Umbilical cord (tissue), 2 donors: ENCODE results near the gene ZNRF1. TPM values are rescaled to one million over a fixed set of nuclear protein-coding genes. Genes with fewer than 3 reads are reported as not detected.
"Not testable (repeated sequence)": the region's sequence is repeated elsewhere in the genome, so short reads cannot be mapped to it uniquely, and the experiment has no call there.

Source experiments
- DNase-seq: peaks from one replicate; pipeline ENCODE4 v3.0.0-alpha.2; 2015; ENCODE audit warnings: low spot score
- total RNA-seq: library from RNA; depleted of rRNA; stranded (reverse); fragments of >200 nt; gene quantifications from one replicate; pipeline ENCODE4 v1.2.3, GENCODE V29; 2014; ENCODE audit warnings: low replicate concordance; ENCODE audit not compliant: insufficient read depth

ZNRF1 gene
- total RNA-seq, 1 donor from 2014 or later = 9.9 TPM

DNA sequence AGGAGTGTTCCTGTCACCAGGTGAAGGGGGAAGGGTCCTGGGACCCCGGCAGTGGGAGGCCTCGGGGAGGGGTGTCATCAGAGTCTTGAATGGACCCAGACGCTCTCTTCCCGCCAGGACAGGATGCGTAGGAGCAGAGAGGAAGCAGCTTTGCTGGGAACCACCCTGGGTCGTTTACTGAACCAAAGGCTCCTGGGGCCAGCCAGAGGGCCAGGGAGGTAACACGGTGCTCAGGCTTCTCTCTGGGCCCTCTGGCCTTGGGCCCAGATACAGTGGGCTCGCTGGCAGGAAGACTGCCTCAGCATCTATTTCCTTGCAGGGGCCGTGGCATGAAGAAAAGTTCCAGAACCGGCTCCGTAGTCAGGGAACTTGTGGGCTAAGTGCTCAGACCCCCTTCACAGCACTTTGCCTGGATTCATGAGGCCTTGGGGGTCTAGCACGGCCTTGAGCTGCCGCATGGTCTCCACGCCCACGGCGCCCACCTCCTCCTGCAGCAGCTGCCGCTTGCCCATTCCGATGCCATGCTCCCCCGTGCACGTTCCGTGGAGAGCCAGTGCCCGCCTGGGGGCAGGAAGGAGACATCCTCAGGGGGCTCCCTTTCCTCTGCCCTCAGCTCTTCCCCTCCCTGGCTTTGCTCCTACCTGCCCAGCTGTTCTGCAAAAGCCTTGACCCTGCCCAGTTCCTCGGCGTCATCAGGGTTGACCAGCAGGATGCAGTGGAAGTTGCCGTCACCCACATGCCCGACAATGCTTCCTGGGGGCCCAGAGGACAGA, 113.3 kb downstream of the ZNRF1 start:
- peak; percentile 10 for DNase-seq

DNA sequence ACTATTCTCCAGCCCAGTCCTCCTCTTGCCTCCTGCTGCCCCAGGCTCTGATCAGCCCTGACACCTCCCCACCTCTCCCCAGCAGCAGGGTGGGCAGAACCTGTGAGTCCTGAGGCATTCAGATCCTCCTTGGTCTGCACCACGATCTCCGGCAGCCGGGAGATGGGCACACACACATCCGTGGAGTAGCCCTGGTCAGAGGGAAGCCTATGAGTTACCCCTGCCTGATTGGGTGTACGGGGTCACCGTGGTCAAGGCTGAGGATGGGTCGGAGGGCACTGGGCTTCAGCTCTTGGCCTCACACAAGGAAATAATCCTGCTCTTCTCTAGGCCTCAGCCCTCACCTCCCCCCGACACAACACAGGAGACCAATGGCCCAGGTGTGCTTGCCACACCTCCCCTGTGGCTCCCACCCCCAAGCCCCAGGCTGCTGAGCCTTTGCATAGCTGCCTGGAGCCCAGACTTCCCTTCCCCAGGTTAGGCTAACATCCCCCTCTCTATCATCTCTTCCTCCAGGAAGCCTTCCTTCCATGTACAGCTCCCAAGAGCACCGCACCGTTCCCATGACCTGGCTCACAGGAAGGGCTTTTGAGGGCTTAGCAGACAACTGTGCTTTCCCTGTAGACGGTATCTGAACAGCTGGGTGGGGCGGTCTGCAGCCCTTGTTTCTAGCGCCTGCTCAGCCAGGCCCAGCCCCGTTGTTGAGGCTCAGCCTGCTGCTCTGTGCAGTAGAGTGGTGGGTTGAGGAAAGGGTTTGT, 114.1 kb downstream of the ZNRF1 start:
- peak; percentile 26 for DNase-seq

DNA sequence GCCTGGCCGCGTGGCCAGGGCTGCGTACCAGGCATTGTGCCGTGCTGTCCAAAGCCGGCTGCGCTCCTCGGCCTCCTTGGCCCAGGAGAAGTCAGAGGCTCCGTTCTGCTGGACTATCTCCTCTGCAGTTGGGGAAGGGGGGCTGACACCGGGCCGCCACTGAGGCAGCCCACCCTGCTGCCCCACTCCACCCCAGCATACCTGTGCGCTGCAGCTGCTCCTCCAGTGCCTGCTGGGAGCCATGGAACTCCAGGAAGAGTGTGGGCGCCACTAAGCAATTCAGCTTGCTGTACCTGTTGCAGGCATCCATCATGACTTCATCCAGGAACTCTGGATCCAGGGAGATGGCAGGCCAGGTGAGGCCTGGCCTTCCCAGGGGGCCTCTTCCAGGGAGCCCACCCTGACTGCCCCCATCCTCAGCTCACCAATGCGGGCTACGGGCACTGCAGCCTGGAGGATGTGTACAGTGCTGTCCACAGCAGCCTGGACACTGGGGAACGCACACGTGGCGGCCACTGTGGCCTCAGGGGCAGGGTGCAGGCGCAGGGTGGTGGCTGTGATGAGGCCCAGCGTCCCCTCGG, 114.8 kb downstream of the ZNRF1 start:
- DNase-seq = no peak

DNA sequence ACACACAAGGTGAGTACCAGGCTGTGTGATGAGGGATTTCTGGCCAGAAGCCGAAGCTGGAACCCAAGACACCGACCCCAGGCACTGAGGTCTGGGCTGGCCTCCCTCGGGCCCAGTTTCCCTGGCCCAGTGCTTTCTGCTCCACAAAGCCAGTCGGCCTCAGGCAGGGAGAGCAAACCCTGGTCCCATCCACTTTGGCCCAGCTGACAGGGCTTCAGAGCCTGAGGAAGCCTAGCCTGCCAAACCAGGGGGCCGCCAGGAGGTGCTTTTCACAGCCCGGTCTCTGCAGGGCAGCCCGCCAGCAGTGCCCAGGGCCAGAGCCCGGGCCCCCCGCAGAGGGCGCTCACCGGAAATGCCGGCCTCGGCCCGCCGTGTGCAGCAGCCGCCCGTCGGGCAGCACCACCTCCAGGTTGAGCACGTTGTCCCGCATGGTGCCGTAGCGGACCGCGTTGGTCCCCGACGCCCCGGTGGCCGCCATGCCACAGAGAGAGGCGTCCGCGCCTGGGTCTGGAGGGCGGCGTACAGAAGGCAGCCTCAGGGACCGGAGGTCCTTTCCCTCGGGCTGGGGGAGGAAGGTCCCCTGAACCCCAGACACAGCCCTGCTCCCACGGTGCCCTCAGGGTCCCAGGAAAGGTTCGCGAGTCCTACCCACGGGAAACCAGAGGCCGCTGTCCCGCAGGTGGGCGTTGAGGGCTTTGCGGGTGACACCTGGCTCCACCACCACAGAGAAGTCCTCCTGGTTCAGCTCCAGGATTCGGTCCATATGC, 115.5 kb downstream of the ZNRF1 start:
- DNase-seq = no peak

DNA sequence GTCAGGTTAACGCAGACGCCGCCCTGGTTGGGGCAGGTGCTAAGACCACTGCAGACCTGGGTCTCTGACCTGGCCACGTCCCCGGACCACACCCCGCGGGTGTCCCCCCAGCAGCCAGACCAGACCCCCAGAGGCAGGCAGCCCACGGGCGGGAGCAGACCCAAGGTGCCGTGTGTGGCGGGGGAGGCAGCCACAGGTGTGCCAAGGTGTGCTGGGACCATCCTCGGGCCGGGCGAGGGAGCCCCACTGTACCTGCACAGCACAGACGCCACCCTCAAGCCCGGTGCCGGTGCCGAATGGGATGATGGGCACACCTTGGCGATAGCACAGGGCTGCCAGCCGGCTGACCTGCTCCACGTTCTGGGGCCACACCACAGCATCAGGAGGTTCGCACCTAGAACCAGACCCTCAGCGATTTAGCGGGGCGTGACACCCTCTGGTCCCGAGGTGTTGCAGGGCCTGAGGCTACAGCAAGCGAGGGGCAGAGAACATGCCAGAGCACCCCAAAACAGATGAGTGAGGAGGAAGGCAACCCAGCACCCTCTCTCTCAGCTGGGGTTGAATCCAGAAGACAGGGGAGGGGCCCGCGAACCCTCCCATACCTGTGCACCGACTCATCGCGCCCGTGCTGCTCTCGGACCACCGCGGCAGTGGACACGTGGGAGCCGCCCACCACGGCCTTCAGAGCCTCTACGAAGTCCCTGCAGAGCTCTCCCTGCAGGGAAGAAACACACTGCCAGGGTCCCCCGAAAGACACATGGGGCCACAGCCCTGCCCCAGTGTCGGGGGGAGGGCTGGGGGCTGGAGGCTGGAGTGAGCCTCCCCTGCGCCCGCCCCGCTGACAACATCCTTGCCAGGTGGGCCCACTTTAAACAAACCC, 116.4 kb downstream of the ZNRF1 start:
- DNase-seq = no peak

DNA sequence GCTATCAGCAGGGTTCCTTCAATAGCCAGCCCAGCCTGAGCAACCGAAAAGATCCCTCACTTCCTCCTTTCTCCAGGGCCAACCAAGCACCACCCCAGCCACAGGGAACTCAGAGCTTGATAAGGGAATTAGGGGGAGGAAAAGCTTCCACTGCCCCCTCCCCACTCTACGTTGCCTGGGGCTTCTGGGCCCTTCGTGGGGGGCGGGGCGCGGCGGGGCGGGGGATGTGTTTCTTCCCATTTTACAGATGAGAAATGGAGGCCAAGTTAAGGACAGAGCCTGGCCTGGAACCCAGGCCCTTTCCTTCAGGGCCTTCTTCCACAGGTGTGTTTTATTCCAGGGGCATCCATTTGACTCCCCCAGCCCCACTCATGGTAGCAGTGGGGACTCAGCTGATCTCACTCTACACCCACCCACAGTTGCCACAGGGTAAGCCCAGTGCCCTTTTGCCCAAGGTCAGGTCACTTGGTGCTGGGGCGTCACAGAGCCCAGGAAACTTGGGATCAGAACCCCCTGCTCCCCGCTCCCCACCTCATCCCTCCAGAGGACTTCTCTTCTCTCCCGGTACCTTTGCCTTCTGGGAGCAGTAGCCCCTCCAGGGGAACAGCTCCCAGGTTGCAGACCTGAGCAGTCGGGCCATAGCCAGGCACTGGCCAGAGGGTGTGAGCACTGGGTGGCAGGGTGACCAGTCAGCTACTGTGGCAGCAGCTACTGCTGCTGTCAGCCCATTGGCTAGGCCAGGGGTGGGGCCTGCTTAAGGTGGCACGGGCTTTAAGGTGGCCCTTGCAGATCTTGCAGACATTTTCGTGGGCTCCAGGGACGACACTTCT, 117.5 kb downstream of the ZNRF1 start, which contains the start of gene LDHD:
Gene LDHD (minus strand): TSS at position 700 of the 830 bp plus-strand sequence. CDS start 60 bp downstream, at position 640.
- DNase-seq = peak; percentile 62

DNA sequence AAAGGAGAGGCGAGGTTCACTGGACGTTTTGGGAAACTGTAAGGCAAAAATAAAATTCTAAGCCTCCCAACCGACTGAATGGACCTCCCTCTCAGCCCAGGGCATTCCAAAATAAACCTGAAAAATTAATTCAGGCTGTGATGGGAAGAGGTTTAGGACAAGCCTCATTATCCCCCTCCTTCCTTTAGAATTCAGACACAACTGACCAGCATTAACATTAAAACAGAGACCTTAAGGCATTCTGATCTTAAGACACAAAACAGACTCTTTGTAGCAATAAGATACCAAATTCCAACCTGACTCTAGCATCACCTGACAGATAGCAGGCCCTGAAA, 118.1 kb downstream of the ZNRF1 start:
- DNase-seq = no peak

DNA sequence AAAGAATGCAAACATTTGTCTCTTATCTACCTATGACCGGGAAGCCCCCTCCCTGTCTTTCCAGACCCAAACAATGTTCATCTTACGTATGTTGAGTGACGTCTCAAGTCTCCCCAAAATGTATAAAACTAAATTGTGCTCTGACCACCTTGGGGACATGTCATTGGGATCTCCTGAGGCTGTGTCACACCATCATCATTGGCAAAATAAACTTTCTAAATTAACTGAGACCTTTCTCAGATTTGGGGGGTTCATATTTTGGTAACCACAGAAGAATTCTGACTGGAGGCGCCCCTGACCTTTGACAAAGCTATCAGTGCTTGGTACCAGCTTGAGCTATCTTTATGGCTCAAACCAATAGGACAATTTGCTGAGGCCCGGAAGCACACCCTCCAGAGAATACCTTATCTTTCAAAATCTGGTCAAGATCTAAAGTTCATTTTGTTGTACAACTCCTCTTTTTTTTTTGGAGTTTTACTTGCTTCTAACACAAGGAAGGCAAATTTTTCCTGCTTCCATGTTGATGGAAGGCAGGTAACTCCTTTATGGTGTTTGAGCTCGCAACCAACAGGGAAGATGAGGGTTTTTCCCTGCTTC, 120.2 kb downstream of the ZNRF1 start:
- DNase-seq = no peak

DNA sequence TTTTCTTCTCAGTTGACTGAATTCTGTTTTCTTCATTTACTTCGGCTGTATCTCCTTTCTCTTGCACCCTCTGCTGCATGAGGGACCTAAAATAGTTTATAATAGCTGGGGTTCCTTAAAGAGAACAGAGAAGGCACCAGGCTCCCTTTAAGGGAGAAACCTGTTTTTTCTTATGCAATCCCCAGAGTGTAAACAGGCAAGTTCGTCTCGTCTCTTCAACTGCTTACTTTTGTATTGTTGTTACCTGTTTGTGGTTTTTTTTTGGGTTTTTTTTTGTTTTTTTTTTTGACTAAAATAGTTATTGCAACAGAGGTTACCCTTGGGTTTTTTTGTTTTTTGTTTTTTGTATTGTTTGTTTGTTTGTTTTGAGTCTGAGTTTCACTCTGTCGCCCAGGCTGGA, 121.4 kb downstream of the ZNRF1 start:
- no peak for DNase-seq

DNA sequence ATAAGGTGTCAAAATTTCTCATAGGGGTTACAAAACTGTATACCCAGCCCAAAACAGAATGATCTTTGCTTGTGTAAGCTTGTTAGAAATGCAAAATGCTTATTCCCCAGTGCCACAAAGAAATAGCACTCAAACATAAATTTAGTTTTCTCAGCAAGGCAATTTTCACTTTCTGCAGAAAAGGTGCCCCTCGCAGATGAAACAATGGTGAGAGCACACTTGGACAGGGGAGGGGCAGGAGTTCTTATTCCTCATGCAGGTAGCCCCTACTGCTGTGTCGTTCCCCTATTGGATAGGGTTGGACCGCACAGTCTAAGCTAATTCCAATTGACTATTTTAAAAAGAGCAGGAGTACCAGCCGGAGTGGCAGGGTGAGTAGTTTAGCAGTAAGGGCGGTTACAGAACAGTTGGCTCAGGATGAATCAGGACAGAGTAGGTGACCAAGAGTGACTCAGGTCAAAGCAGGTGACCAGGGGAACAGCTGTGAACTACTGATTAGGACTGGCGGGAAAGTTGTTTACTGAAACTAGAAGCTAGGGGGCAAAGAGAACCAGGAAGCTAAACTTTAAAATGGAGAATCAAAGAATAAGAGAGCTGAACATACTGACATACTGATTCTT, 123.2 kb downstream of the ZNRF1 start:
- DNase-seq = no peak

DNA sequence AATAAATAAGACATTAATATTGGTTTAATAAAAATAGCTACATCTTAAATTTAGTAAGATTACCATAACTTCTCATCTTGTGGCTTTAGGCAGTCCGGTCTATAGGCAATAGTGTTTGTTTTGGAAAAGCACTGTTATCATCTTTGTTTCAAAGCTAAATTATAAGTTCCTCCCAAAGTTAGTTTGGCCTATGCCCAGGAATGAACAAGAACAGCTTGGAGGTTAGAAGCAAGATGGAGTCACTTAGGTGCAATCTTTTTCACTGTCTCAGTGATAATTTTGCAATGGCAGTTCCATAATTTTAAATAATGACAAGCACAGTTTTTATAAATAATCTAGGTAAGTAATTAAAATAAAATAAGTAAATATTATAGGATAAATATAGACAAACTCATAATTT, 123.8 kb downstream of the ZNRF1 start:
- no peak for DNase-seq

DNA sequence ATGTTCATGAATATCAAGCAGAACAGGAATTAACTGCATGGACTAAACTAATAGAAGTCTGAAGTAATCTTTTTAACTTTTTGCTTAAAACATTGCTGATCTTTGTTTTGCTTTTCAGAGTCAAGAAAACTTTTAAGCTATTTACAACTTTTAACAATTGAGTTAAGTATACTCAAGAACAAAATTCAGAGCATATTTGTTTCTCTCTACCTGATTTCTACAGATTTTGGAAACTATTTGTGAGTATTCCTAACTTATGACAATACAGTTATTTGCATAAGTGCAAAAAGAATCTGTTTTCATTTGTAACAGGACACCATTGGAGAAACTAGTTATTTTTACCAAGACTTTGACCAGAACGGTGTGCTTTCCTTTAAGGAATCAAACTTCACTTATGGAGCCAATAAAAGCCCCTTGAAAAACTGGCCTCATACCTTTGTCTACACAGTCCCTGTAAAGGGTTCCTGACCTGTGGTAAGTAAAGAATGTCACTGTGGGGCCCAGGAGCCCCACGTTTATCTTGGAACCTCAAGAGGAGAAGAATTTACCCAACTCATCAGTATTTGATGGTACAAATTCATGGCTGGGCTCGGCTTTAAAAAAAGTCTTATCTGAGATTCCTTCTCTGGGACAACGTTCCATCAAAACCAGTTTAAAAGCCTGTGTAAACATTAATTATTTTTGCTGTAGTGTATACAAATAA, 129.0 kb downstream of the ZNRF1 start:
- no peak for DNase-seq

DNA sequence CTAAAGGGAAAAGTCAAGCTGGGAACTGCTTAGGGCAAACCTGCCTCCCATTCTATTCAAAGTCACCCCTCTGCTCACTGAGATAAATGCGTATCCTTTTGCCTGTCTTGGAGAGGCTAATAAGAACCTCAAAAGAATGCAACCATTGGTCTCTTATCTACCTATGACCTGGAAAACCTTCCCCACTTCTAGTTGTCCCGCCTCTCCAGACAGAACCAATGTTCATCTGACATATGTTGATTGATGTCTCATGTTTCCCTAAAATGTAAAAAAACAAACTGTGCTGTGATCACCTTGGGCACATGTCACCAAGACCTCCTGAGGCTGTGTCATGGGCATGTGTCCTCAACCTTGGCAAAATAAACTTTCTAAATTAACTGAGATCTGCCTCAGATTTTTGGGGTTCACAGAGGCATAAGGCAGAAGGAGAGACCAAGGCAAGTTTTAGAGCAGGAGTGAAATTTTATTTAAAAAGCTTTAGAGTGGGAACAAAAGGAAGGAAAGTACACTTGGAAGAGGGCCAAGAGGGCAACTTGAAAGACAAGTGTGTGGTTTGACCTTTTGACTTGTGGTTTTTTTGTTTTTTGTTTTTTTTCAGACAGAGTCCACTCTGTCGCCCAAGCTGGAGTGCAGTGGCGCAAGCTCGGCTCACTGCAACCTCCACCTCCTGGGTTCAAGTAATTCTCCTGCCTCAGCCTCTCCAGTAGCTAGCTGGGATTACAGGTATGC, 130.8 kb downstream of the ZNRF1 start:
- not testable (repeated sequence) for DNase-seq

DNA sequence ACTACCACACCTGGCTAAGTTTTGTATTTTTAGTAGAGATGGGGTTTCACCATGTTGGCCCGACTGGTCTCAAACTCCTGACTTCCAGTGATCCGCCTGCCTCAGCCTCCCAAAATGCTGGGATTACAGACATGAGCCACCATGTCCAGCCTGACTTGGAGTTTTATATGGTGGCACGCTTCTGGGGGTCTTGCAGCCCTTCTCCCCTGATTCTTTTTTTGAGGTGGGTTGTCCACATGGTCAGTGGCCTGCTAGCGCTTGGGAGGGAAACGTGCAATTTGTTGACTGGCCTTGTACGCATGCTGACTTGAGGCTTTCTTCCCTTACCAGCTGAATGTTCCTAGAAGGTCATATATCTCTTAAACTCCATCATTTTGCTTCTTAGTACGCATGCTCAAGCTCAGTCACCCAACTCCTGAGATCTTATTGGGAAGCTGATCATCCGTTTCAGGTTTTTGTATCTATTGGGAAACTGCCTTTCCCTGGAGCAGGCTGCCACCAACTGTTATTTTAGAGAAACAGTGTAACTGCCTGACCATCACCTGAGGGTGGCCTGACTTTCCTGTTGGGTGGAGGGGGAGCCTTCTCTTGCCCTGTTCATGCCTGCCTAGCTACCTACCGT, 131.4 kb downstream of the ZNRF1 start:
- DNase-seq = no peak

DNA sequence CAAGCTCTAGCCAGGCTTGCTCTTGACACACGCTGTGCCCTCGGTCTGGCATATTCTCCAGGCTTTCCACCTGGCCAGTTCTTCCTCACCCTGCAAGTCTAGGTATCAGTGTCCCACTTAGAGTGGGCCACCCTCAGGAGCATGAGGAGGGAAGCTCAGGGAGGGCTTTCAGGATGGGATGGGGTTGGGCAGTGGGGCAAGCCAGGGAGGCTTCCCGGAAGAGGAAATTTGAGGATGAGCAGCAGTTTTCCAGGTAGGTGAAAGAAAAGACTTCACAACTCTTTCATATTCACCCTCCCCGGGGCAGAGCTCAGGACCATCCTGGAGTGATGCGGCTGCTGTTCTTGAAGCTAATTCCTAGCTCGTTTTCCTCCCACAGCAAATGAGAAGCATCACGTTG, 132.3 kb downstream of the ZNRF1 start:
- DNase-seq = no peak

DNA sequence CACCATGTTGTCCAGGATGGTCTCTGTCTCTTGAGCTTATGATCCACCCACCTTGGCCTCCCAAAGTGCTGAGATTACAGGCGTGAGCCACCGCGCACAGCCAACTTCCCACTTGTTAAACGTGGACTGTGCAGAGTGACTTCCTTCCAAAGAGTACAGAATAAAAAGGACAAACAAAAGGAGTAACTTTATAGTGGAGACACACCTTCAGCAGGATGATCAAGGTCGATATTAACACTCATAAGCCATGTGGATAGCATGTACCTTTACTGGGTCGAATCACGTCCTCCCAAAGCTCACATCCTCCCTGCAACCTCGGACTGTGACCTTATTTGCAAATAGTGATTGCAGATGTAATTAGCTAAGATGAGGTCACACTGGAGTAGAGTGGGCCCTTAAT, 139.4 kb downstream of the ZNRF1 start:
- no peak for DNase-seq

DNA sequence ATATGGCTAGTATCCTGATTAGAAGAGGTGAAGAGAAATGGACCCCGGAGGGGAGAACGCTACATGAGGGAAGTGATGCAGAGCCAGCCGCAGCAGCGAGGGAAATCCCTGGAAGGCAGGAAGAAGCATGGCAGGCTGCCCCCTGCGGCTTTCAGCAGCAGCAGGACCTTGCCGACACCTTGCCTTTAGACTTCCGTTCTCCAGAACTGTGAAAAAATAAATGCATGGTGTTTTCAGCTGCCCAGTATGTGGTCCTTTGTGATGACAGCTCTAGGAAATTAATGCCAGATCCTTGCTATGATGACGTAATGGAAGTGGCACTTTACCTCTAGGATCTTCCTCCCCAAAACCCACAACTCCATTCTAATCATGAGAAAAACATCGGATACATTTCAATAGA, 139.8 kb downstream of the ZNRF1 start:
- DNase-seq = no peak
